ELF-1 (cell line): ENCODE data around the gene CPN1.

ENCODE experiments used
- DNase-seq: peaks from one replicate; pipeline ENCODE4 v3.0.0-alpha.2; 2016; ENCODE audit warnings: low read depth, low spot score

Gene CPN1

GRCh38 chr10:99996671-99997648, 84.7 kb downstream of the CPN1 start:
- peak; percentile 17 for DNase-seq

GRCh38 chr10:99995713-99996112, 86.0 kb downstream of the CPN1 start:
- DNase-seq = no peak

GRCh38 chr10:99995269-99995668, 86.4 kb downstream of the CPN1 start:
- DNase-seq = no peak

- no peak for DNase-seq
Measured at GRCh38 chr10:99994801-99995200, 86.9 kb downstream of the CPN1 start.

- DNase-seq = peak; percentile 16
Measured at GRCh38 chr10:99993701-99994689, 87.7 kb downstream of the CPN1 start.
